Measurements from ENCODE around the gene VPS4A.

GRCh38 chr16:69345923-69346322, 34.8 kb downstream of the VPS4A start:
- TF ChIP-seq CTCF (IDR thresholded peaks at IDR 0.05): no peak
- TF ChIP-seq SIN3A (IDR thresholded peaks at IDR 0.05; ENCODE audit: borderline replicate concordance, insufficient read depth, low read depth, low read length): no peak
